Ovary (tissue), 10 donors: ENCODE data around the gene L3MBTL1. TPM values are rescaled to one million over a fixed set of nuclear protein-coding genes. Genes with fewer than 3 reads are reported as not detected.

Source experiments
- DNase-seq, 5 donors: peaks; one replicate each; pipeline ENCODE4 v3.0.0-alpha.2; 2019 to 2020
- H3K27ac ChIP-seq, 2 donors: fragments of 200-600 bp; one replicate each; pipeline versions ENCODE4 v1.5.1 to v1.8.0; 2019 to 2022
- H3K27me3 ChIP-seq: fragments of 200-600 bp; one replicate; pipeline ENCODE4 v1.8.0; 2022
- H3K36me3 ChIP-seq: fragments of 200-600 bp; sonication (generic); one replicate; pipeline ENCODE4 v1.5.1; 2019
- H3K4me1 ChIP-seq: one replicate; pipeline ENCODE4 v1.8.1; 2013; ENCODE audit warnings: mild to moderate bottlenecking, moderate library complexity; ENCODE audit not compliant: insufficient read depth
- H3K4me3 ChIP-seq: fragments of 200-600 bp; sonication (generic); one replicate; pipeline ENCODE4 v1.5.1; 2017
- H3K9me3 ChIP-seq, 2 donors: fragments of 200-600 bp in 1 of 2; sonication (generic) in 1 of 2; one replicate each; pipeline versions ENCODE4 v1.5.1 to v1.8.1; 2013 to 2019; ENCODE audit warnings: mild to moderate bottlenecking in 1 of 2, moderate library complexity in 1 of 2
- CTCF ChIP-seq, 3 donors: fragments of 450-650 bp in 2 of 3; fragments of 200-600 bp in 1 of 3; IDR thresholded peaks; one replicate each; pipeline versions ENCODE4 v1.5.1 to v1.8.0; 2016 to 2022; ENCODE audit warnings: antibody characterized with exemption in 3 of 3, mild to moderate bottlenecking in 1 of 3
- EP300 ChIP-seq: sonication (generic); formaldehyde crosslinking; IDR thresholded peaks from one replicate; pipeline ENCODE4 v1.6.1; 2017; ENCODE audit warnings: antibody characterized with exemption
- POLR2A ChIP-seq: fragments of 450-650 bp; IDR thresholded peaks from one replicate; pipeline ENCODE4 v1.6.1; 2017; ENCODE audit warnings: antibody characterized with exemption, mild to moderate bottlenecking, moderate library complexity
- WGBS, 3 donors: extraction: QIAGEN DNeasy Blood & Tissue Kit in 1 of 3; methylation state at CpG; one replicate each; pipeline versions ENCODE4 v1.1.5 to v1.1.7; 2013 to 2017; 5-methylcytosine and 5-hydroxymethylcytosine counted together
- intact Hi-C, 4 donors: fragments of 100-400 bp; cut with DNase I; formaldehyde crosslinking; loops; one replicate each; pipeline versions ENCODE4 v1.11.0 to v1.15.1; 2022 to 2023
- long read RNA-seq, 3 donors: library from polyadenylated mRNA in 2 of 3; unstranded in 2 of 3; transcript quantifications; one replicate each; pipeline ENCODE4 v2.0.0 and lab custom pipeline, GENCODE V29; 2021 to 2026
- polyA plus RNA-seq, 2 donors: library from polyadenylated mRNA; stranded (reverse); fragments of 200-250 nt in 1 of 2; fragments of 350-450 nt in 1 of 2; fragmentation: Illumina TruSeq in 1 of 2; extraction: RNeasy Lipid Tissue Mini Kit (QIAGEN cat#74804) in 1 of 2; gene quantifications; one replicate each; pipeline ENCODE4 v1.2.3, GENCODE V29; 2013 to 2014
- total RNA-seq, 7 donors: library from RNA; depleted of rRNA in 2 of 7; stranded (reverse); fragments of >200 nt in 2 of 7; fragmentation: NEBNext Ultra II Directional in 3 of 7; extraction: Animal tissue kit (Norgen Biotek cat#: 25700) in 3 of 7; gene quantifications; one replicate each; pipeline versions ENCODE4 v1.1.0 to v1.2.4, GENCODE V29; 2016 to 2023
- donor health status: DM: no; HTN: no; CAD: no; lungs with moderate emphysema.
- donor health status: DM: no; HTN: no; CAD: no.
- donor health status: Bipolar disorder and iron deficiency.
- donor health status: DM: yes; HTN: yes; CAD: no.
- donor health status: DM: no; HTN: no; CAD: no.
- donor health status: DM: yes; HTN: yes; CAD: no.

Gene L3MBTL1
- total RNA-seq (10 to 100 TPM; 14.1 to 22.9 (median 19.0) TPM), polyA plus RNA-seq (1 to 10 TPM; 8.0 to 8.3 TPM)
- long read RNA-seq, donor 1, partial matches to known transcripts, result 11 of 18 reads
- long read RNA-seq, donor 1, other reads (novel, unspliced or antisense), result 6 of 18 reads
- long read RNA-seq, donor 2, result 0 reads
- long read RNA-seq, donor 3, partial matches to known transcripts, result 10 of 18 reads
- long read RNA-seq, donor 3, other reads (novel, unspliced or antisense), result 7 of 18 reads

- peaks cover 2% of the 10 kb centered on the region for H3K4me1 ChIP-seq
- peak within 1 kb of the TSS; percentile 36 for H3K4me3 ChIP-seq
- TF ChIP-seq EP300, result no peak
- no peak for TF ChIP-seq CTCF (IDR thresholded peaks at IDR 0.05)
- TF ChIP-seq POLR2A, result no peak
- no peak within 1 kb of the TSS for H3K27ac ChIP-seq
- no peaks in the 10 kb centered on the region for H3K36me3 ChIP-seq
- DNase-seq, result peak in 4 of 5 donors; percentile 14 to 57 (median 32)
- no peaks in the 10 kb centered on the region for H3K27me3 ChIP-seq
- H3K9me3 ChIP-seq, result no peaks in the 10 kb centered on the region
- intact Hi-C loops, result no loop called here
- 4 to 6% (median 5%) methylated on average over 78 to 95 of the region's 95 CpGs for WGBS, 3 donors
Observed at GRCh38 chr20:43507150-43508080, at the start of gene L3MBTL1. L3MBTL1 (plus strand) TSS chr20:43507697; CDS start chr20:43513504, 5,807 bp downstream.

GRCh38 chr20:43458422-43458924 lies 49.0 kb upstream of the L3MBTL1 start:
- Histone ChIP-seq H3K36me3 (no peaks in the 10 kb centered on the region), H3K4me3 (peak overlapping the region; percentile 97), H3K27ac (peak overlapping the region; percentile 99 to 100), H3K9me3 (no peaks in the 10 kb centered on the region), H3K27me3 (no peaks in the 10 kb centered on the region), H3K4me1 (peaks cover 7% of the 10 kb centered on the region)
- 0 to 2% (median 2%) methylated on average over 19 to 41 of the region's 41 CpGs for WGBS, 3 donors
- DNase-seq, result no peak
- intact Hi-C loops, result loop anchor here in 2 of 4 donors (10.0 kb wide), 2 partner anchors 126 to 736 kb away; no protein-coding TSS in a partner anchor
- TF ChIP-seq CTCF (IDR thresholded peaks at IDR 0.05), result no peak
- no peak for TF ChIP-seq EP300
- TF ChIP-seq POLR2A, result no peak

DNA sequence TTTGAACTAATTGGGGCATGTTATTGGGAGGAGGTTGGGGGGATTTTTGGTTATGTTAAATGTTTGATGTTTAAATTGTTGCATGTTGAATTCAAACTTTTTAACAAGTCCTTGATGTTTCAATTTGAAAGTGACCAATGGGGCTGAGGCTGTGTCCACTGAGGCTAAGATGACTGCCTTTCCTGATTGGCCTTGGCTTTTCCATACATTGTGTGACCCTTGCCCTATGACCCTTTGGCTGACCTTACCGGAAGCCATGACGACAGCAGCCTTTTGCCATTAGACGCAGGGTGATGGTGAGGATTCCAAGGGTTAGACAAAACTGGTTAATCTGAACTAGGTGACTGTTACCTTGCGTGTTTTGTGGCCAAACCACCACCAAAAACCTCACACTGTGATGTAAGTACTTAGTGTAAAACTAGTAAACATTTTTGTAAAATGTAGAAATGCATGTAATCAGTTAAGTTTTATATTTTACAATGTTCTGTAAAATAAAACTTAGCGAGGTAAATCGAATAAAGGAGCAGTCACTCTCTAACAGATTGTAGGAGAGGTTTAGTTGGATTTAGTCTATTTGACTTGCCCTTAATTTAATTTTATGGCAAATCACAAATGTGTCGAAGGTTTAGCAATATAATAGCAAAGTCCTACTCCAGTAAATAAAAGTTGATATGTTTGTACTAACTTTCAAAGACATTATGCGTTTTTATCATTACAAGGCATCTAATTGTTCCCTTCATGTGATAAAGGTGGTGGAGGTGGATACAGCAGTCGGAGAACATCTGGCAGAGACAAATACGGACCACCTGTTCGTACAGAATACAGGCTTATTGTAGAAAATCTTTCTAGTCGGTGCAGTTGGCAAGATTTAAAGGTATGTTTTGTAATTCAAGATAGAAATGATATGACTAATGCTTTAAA lies 48.2 kb upstream of the L3MBTL1 start:
- Histone ChIP-seq H3K27ac (peak overlapping the region in 1 of 2 donors; percentile 99), H3K4me3 (peak overlapping the region; percentile 97), H3K27me3 (no peaks in the 10 kb centered on the region), H3K9me3 (no peaks in the 10 kb centered on the region), H3K4me1 (peaks cover 7% of the 10 kb centered on the region), H3K36me3 (no peaks in the 10 kb centered on the region)
- peak in 4 of 5 donors; percentile 39 to 59 (median 52) for DNase-seq
- WGBS, 3 donors, result 34 to 49% (median 41%) methylated on average over 12 of the region's 12 CpGs
- intact Hi-C loops, result loop anchor here in 2 of 4 donors (10.0 kb wide), 2 partner anchors 126 to 736 kb away; no protein-coding TSS in a partner anchor
- no peak for TF ChIP-seq CTCF (IDR thresholded peaks at IDR 0.05)
- TF ChIP-seq POLR2A, result no peak
- no peak for TF ChIP-seq EP300
